ENCODE measurements around the gene SNRNP25.

- TF ChIP-seq CTCF (IDR thresholded peaks at IDR 0.05) (no peak), POLR2A (IDR thresholded peaks at IDR 0.05) (no peak), EP300 (IDR thresholded peaks at IDR 0.05) (no peak)
Measured at GRCh38 chr16:85865-86264, 32.2 kb downstream of the SNRNP25 start.
